ENCODE data around the gene MGP. TPM values are rescaled to one million over a fixed set of nuclear protein-coding genes. Genes with fewer than 3 reads are reported as not detected.

Gene MGP
- total and polyA plus RNA-seq, 2 experiments from 2014 or later: 1.1 TPM; not detected in 1

- TF ChIP-seq CTCF (IDR thresholded peaks at IDR 0.05; ENCODE audit: low read depth, low read length): no peak
- H3K9me3 ChIP-seq (ENCODE audit: low read depth): no peaks in the 10 kb centered on the region
- no peak overlapping the region for H3K27ac ChIP-seq
- peaks cover 10% of the 10 kb centered on the region for H3K4me1 ChIP-seq (ENCODE audit: low read depth)
- no peak for DNase-seq (ENCODE audit: low read depth in 1 of 2, low spot score in 1 of 2)
- H3K36me3 ChIP-seq: no peaks in the 10 kb centered on the region
- H3K27me3 ChIP-seq: no peaks in the 10 kb centered on the region
- no peak overlapping the region for H3K4me3 ChIP-seq
These were observed 46.4 kb downstream of the MGP start for GRCh38 chr12:14839262-14839661.

- Histone ChIP-seq H3K4me1 (ENCODE audit: low read depth) (peaks cover 17% of the 10 kb centered on the region), H3K9me3 (ENCODE audit: low read depth) (no peaks in the 10 kb centered on the region), H3K36me3 (no peaks in the 10 kb centered on the region), H3K27me3 (no peaks in the 10 kb centered on the region), H3K27ac (no peak overlapping the region), H3K4me3 (no peak overlapping the region)
- no peak for TF ChIP-seq CTCF (IDR thresholded peaks at IDR 0.05; ENCODE audit: low read depth, low read length)
- peak in 1 of 2 donors; percentile 92 for DNase-seq (ENCODE audit: low read depth in 1 of 2, low spot score in 1 of 2)
These were observed 49.1 kb downstream of the MGP start for GRCh38 chr12:14836336-14837210.

GRCh38 chr12:14834509-14834908, 51.1 kb downstream of the MGP start:
- peak in 1 of 2 donors; percentile 42 for DNase-seq (ENCODE audit: low read depth in 1 of 2, low spot score in 1 of 2)
- H3K36me3 ChIP-seq: no peaks in the 10 kb centered on the region
- TF ChIP-seq CTCF (IDR thresholded peaks at IDR 0.05; ENCODE audit: low read depth, low read length): no peak
- H3K27me3 ChIP-seq: no peaks in the 10 kb centered on the region
- H3K4me1 ChIP-seq (ENCODE audit: low read depth): peaks cover 17% of the 10 kb centered on the region
- no peak overlapping the region for H3K4me3 ChIP-seq
- no peaks in the 10 kb centered on the region for H3K9me3 ChIP-seq (ENCODE audit: low read depth)
- no peak overlapping the region for H3K27ac ChIP-seq

- H3K36me3 ChIP-seq: no peaks in the 10 kb centered on the region
- DNase-seq (ENCODE audit: low read depth in 1 of 2, low spot score in 1 of 2): no peak
- no peak for TF ChIP-seq CTCF (IDR thresholded peaks at IDR 0.05; ENCODE audit: low read depth, low read length)
- peaks cover 17% of the 10 kb centered on the region for H3K4me1 ChIP-seq (ENCODE audit: low read depth)
- no peaks in the 10 kb centered on the region for H3K27me3 ChIP-seq
- no peak overlapping the region for H3K4me3 ChIP-seq
- no peak overlapping the region for H3K27ac ChIP-seq
- no peaks in the 10 kb centered on the region for H3K9me3 ChIP-seq (ENCODE audit: low read depth)
These were observed 51.7 kb downstream of the MGP start for GRCh38 chr12:14833952-14834351.

- Histone ChIP-seq H3K4me3 (no peak overlapping the region), H3K4me1 (ENCODE audit: low read depth) (peaks cover 17% of the 10 kb centered on the region), H3K27ac (no peak overlapping the region), H3K36me3 (no peaks in the 10 kb centered on the region), H3K9me3 (ENCODE audit: low read depth) (no peaks in the 10 kb centered on the region), H3K27me3 (no peaks in the 10 kb centered on the region)
- TF ChIP-seq CTCF (IDR thresholded peaks at IDR 0.05; ENCODE audit: low read depth, low read length): no peak
- DNase-seq (ENCODE audit: low read depth in 1 of 2, low spot score in 1 of 2): no peak
These were observed 52.3 kb downstream of the MGP start for GRCh38 chr12:14833336-14833735.

Other genes starting within 250 kb of the MGP start
- gene GUCY2C, start 189.3 kb downstream of the MGP start, total RNA-seq: not detected in 2 replicates
- gene GUCY2C, start 189.3 kb downstream of the MGP start, polyA plus RNA-seq: 0.05 and 0.07 TPM in 2 replicates
- gene WBP11, start 82.4 kb downstream of the MGP start, total RNA-seq: 24.5 and 28.2 TPM in 2 replicates
- 67.7 and 80.8 TPM in 2 replicates for gene WBP11, start 82.4 kb downstream of the MGP start, polyA plus RNA-seq
- gene C12orf60, start 82.2 kb downstream of the MGP start, total RNA-seq: 0.56 and 1.0 TPM in 2 replicates
- gene C12orf60, start 82.2 kb downstream of the MGP start, polyA plus RNA-seq: 1.7 and 3.2 TPM in 2 replicates
- gene SMCO3, start 71.7 kb downstream of the MGP start, total RNA-seq: not detected in 2 replicates
- gene SMCO3, start 71.7 kb downstream of the MGP start, polyA plus RNA-seq: 0.16 and 0.22 TPM in 2 replicates
- gene ART4, start 42.3 kb downstream of the MGP start, total RNA-seq: not detected in 2 replicates
- 0.24 TPM in 1 of 2 replicates, not detected in the other for gene ART4, start 42.3 kb downstream of the MGP start, polyA plus RNA-seq
- not detected in 2 replicates for gene ERP27, start 52.7 kb upstream of the MGP start, total RNA-seq
- not detected in 2 replicates for gene ERP27, start 52.7 kb upstream of the MGP start, polyA plus RNA-seq
- 3.8 and 8.2 TPM in 2 replicates for gene ARHGDIB, start 75.7 kb upstream of the MGP start, total RNA-seq
- 6.5 and 6.7 TPM in 2 replicates for gene ARHGDIB, start 75.7 kb upstream of the MGP start, polyA plus RNA-seq
- gene PDE6H, start 87.2 kb upstream of the MGP start, total RNA-seq: not detected in 2 replicates
- gene PDE6H, start 87.2 kb upstream of the MGP start, polyA plus RNA-seq: not detected in 2 replicates